HG03064 (cell line): ENCODE data around the gene CFAP300.

Source experiments
- ATAC-seq: cut with Tn5 transposase; IDR thresholded peaks from one replicate; pipeline ENCODE4 v1.9.1; 2021; ENCODE audit warnings: low read depth; ENCODE audit not compliant: unreplicated experiment

The CFAP300 gene

GRCh38 chr11:102119997-102120396 is 72.8 kb downstream of the CFAP300 start:
- ATAC-seq, result no peak

- no peak for ATAC-seq
Measured at GRCh38 chr11:102120437-102120973, 73.3 kb downstream of the CFAP300 start.

GRCh38 chr11:102121329-102121728 is 74.1 kb downstream of the CFAP300 start:
- ATAC-seq, result no peak
